ENCODE measurements around the gene PLCH2. TPM values are rescaled to one million over a fixed set of nuclear protein-coding genes. Genes with fewer than 3 reads are reported as not detected.
"Not testable (repeated sequence)": the region's sequence is repeated elsewhere in the genome, so short reads cannot be mapped to it uniquely, and the experiment has no call there.

The PLCH2 gene
- total RNA-seq, 2 donors from 2014 or later: 2.0 to 3.8 TPM

DNA sequence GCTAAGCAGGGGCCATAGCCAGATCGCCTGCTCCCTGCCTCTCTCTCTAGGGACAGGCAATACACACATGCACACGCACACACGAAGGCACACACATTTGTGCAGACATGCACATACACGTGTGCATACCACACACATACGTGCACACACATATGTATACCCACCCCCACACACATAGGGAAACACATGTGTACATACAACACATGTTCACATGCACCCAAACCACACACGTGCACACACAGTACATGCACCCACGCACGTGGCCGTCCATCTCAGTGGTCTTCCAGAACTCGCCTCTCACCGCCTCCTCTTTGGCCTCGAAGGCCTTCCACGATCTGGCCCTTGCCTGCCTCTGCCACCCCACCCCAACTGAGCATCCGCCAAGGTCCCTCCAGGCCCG, 38.5 kb upstream of the PLCH2 start:
- H3K27me3 ChIP-seq: peaks cover under 1% of the 10 kb centered on the region
- intact Hi-C loops (cut with DNase I): no loop called here
- no peaks in the 10 kb centered on the region for H3K4me1 ChIP-seq
- peak overlapping the region in 1 of 2 donors; percentile 19 for H3K9ac ChIP-seq (ENCODE audit: low read depth in 2 of 2, low read length in 2 of 2)
- no peak overlapping the region for H3K4me3 ChIP-seq
- no peak overlapping the region for H3K27ac ChIP-seq
- TF ChIP-seq, protein P1, sequence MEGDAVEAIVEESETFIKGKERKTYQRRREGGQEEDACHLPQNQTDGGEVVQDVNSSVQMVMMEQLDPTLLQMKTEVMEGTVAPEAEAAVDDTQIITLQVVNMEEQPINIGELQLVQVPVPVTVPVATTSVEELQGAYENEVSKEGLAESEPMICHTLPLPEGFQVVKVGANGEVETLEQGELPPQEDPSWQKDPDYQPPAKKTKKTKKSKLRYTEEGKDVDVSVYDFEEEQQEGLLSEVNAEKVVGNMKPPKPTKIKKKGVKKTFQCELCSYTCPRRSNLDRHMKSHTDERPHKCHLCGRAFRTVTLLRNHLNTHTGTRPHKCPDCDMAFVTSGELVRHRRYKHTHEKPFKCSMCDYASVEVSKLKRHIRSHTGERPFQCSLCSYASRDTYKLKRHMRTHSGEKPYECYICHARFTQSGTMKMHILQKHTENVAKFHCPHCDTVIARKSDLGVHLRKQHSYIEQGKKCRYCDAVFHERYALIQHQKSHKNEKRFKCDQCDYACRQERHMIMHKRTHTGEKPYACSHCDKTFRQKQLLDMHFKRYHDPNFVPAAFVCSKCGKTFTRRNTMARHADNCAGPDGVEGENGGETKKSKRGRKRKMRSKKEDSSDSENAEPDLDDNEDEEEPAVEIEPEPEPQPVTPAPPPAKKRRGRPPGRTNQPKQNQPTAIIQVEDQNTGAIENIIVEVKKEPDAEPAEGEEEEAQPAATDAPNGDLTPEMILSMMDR (IDR thresholded peaks at IDR 0.05): no peak
- H3K36me3 ChIP-seq: no peaks in the 10 kb centered on the region
- no peak for DNase-seq
- no peaks in the 10 kb centered on the region for H3K9me3 ChIP-seq

- peak; percentile 32 for DNase-seq
- Histone ChIP-seq H3K27ac (no peak overlapping the region), H3K36me3 (no peaks in the 10 kb centered on the region), H3K9ac (ENCODE audit: low read depth in 2 of 2, low read length in 2 of 2) (peak overlapping the region in 1 of 2 donors; percentile 19), H3K27me3 (peaks cover 5% of the 10 kb centered on the region), H3K9me3 (no peaks in the 10 kb centered on the region), H3K4me3 (no peak overlapping the region), H3K4me1 (no peaks in the 10 kb centered on the region)
- intact Hi-C loops (cut with DNase I): no loop called here
- TF ChIP-seq, protein P1 (IDR thresholded peaks at IDR 0.05): no peak
Observed at GRCh38 chr1:2438038-2438437, 38.1 kb upstream of the PLCH2 start.

DNA sequence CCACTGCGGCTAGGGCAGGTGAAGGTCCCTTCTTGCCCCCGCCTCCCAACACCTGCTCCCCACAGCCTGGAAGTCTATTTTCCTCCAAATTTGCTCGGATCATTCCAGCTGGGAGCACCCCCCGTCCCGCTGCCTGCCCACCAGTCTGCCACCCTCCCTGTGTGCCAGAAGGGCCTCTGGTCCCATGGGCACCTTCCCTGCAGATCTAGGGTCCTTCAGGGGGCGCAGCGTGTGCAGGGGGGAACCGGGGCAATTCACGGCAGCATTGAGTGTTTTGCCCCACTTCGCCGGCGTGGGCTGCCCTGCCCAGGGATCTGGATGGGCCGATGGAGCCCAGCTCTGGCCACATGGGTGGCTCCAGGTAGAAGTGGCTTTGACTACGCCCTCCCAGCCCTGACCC, 37.4 kb upstream of the PLCH2 start:
- peaks cover 8% of the 10 kb centered on the region for H3K27me3 ChIP-seq
- no peak for DNase-seq

DNA sequence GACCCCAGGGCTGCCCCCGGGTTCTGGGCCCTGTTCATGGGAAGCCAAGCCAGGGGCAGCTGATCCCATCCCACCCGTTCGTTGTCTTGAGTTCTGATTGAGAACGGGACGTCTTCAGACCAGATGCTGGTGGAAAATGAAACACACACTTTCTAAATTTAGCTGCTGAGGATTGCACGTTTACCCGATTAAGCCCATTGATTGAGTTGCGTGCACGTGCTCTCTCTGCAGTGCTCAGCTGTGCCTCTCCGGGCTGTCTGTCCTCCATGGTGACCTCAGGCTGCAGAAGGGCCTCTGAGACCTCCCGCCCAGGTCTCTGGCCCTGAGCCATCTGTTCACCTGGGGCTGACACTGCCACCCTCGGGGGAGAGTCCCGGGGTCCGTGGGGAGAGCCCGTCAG, 36.7 kb upstream of the PLCH2 start:
- intact Hi-C loops (cut with DNase I): no loop called here
- DNase-seq: no peak
- Histone ChIP-seq H3K36me3 (no peaks in the 10 kb centered on the region), H3K9ac (ENCODE audit: low read depth in 2 of 2, low read length in 2 of 2) (no peak overlapping the region), H3K27me3 (peaks cover 14% of the 10 kb centered on the region), H3K9me3 (no peaks in the 10 kb centered on the region), H3K27ac (no peak overlapping the region), H3K4me1 (no peaks in the 10 kb centered on the region), H3K4me3 (no peak overlapping the region)
- TF ChIP-seq, protein P1 (IDR thresholded peaks at IDR 0.05): no peak

More for the DNA sequence above, 37.4 kb upstream of the PLCH2 start:
- Histone ChIP-seq H3K36me3 (no peaks in the 10 kb centered on the region), H3K9ac (ENCODE audit: low read depth in 2 of 2, low read length in 2 of 2) (peak overlapping the region in 1 of 2 donors; percentile 12), H3K27ac (no peak overlapping the region), H3K4me3 (no peak overlapping the region), H3K4me1 (no peaks in the 10 kb centered on the region), H3K9me3 (no peaks in the 10 kb centered on the region)
- intact Hi-C loops (cut with DNase I): no loop called here
- TF ChIP-seq, protein P1 (IDR thresholded peaks at IDR 0.05): no peak

DNA sequence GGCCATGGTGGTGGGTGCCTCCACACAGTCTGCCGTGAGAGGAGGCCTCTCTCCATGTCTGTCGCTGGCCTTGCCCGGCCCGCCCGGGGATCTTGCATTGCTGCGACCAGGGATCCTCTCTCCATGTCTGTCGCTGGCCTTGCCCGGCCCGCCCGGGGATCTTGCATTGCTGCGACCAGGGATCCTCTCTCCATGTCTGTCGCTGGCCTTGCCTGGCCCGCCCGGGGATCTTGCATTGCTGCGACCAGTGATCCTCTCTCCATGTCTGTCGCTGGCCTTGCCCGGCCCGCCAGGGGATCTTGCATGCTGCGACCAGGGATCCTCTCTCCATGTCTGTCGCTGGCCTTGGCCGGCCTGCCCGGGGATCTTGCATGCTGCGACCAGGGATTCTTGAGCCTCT, 35.7 kb upstream of the PLCH2 start:
- intact Hi-C loops (cut with DNase I); H3K9me3 ChIP-seq; H3K4me1 ChIP-seq; H3K27ac ChIP-seq; H3K36me3 ChIP-seq; DNase-seq; H3K4me3 ChIP-seq; H3K9ac ChIP-seq (ENCODE audit: low read depth in 2 of 2, low read length in 2 of 2): not testable (repeated sequence)
- H3K27me3 ChIP-seq: peaks cover 19% of the 10 kb centered on the region

DNA sequence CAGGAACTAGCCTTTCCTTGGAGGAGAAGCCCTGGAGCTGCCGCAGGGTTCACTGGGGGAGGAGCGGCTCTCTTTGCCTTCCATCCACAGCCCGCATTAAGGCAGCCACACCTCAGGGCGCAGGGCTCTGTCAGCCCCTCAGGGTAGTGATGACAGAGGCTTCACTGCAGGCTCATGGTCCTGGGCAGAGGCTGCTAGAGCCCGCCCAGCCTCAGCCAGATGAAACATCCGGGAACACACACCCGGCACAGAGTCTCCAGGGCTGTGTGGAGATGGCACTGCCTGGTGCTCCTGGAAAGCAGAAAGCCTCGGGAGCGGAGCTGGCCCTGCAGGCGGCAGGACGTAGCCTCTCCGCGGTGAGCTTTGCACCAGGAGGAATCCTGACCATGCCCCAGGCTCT, 34.3 kb upstream of the PLCH2 start:
- TF ChIP-seq, protein P1 (IDR thresholded peaks at IDR 0.05): no peak
- Histone ChIP-seq H3K9ac (ENCODE audit: low read depth in 2 of 2, low read length in 2 of 2) (no peak overlapping the region), H3K27me3 (peaks cover 19% of the 10 kb centered on the region), H3K9me3 (no peaks in the 10 kb centered on the region), H3K27ac (no peak overlapping the region), H3K36me3 (no peaks in the 10 kb centered on the region), H3K4me3 (no peak overlapping the region), H3K4me1 (no peaks in the 10 kb centered on the region)
- no peak for DNase-seq
- intact Hi-C loops (cut with DNase I): no loop called here
